Measurements from ENCODE around the gene PHACTR3. TPM values are rescaled to one million over a fixed set of nuclear protein-coding genes. Genes with fewer than 3 reads are reported as not detected.

Gene PHACTR3
- total RNA-seq, 1 donor from 2014 or later, result 0.14 TPM

GRCh38 chr20:59591061-59591460, 13.3 kb upstream of the PHACTR3 start:
- FAIRE-seq, result no peak
- H4K20me1 ChIP-seq (ENCODE audit: insufficient read depth, low read length), result no peaks in the 10 kb centered on the region
- H2AFZ ChIP-seq (ENCODE audit: low read depth, low read length), result no peak overlapping the region
- no peaks in the 10 kb centered on the region for H3K4me1 ChIP-seq (ENCODE audit: insufficient read depth, low read length)
- Mint-ChIP-seq H3K4me3 (ENCODE audit: unreplicated experiment) (no peak overlapping the region), H3K36me3 (ENCODE audit: low read depth, unreplicated experiment) (no peaks in the 10 kb centered on the region), H3K27me3 (ENCODE audit: low read depth, unreplicated experiment) (peaks cover 60% of the 10 kb centered on the region), H3K9me3 (ENCODE audit: unreplicated experiment) (peaks cover 6% of the 10 kb centered on the region), H3K4me1 (ENCODE audit: low read depth, unreplicated experiment) (no peaks in the 10 kb centered on the region), H3K27ac (ENCODE audit: unreplicated experiment) (no peak overlapping the region)
- H3K27me3 ChIP-seq (ENCODE audit: insufficient read depth, low read length), result no peaks in the 10 kb centered on the region
- DNase-seq (ENCODE audit: low read depth), result no peak
- no peak overlapping the region for H3K4me2 ChIP-seq (ENCODE audit: low read length)
- H3K36me3 ChIP-seq (ENCODE audit: insufficient read depth, low read length), result no peaks in the 10 kb centered on the region
- no peaks in the 10 kb centered on the region for H3K79me2 ChIP-seq (ENCODE audit: insufficient read depth, low read length)
- no peak overlapping the region for H3K27ac ChIP-seq (ENCODE audit: low read depth, low read length)
- H3K9me3 ChIP-seq (ENCODE audit: insufficient read depth, low read depth, low read length), result peaks cover 3% of the 10 kb centered on the region
- no peak overlapping the region for H3K4me3 ChIP-seq (ENCODE audit: insufficient read depth, low read depth, low read length)
- H3K9ac ChIP-seq (ENCODE audit: low read length), result no peak overlapping the region
- TF ChIP-seq CTCF (IDR thresholded peaks at IDR 0.05; ENCODE audit: insufficient read depth, low read depth, low read length), result no peak
- TF ChIP-seq EZH2 (IDR thresholded peaks at IDR 0.05; ENCODE audit: insufficient read depth, low read length), result no peak

- TF ChIP-seq CTCF (IDR thresholded peaks at IDR 0.05; ENCODE audit: insufficient read depth, low read depth, low read length), result no peak
- no peak for TF ChIP-seq EZH2 (IDR thresholded peaks at IDR 0.05; ENCODE audit: insufficient read depth, low read length)
- Histone ChIP-seq H3K9ac (ENCODE audit: low read length) (no peak overlapping the region), H4K20me1 (ENCODE audit: insufficient read depth, low read length) (no peaks in the 10 kb centered on the region), H3K27ac (ENCODE audit: low read depth, low read length) (no peak overlapping the region), H2AFZ (ENCODE audit: low read depth, low read length) (no peak overlapping the region), H3K4me1 (ENCODE audit: insufficient read depth, low read length) (no peaks in the 10 kb centered on the region), H3K36me3 (ENCODE audit: insufficient read depth, low read length) (no peaks in the 10 kb centered on the region), H3K4me3 (ENCODE audit: insufficient read depth, low read depth, low read length) (no peak overlapping the region), H3K9me3 (ENCODE audit: insufficient read depth, low read depth, low read length) (no peaks in the 10 kb centered on the region), H3K4me2 (ENCODE audit: low read length) (no peak overlapping the region), H3K27me3 (ENCODE audit: insufficient read depth, low read length) (no peaks in the 10 kb centered on the region), H3K79me2 (ENCODE audit: insufficient read depth, low read length) (no peaks in the 10 kb centered on the region)
- no peaks in the 10 kb centered on the region for H3K36me3 Mint-ChIP-seq (ENCODE audit: low read depth, unreplicated experiment)
- H3K4me1 Mint-ChIP-seq (ENCODE audit: low read depth, unreplicated experiment), result no peaks in the 10 kb centered on the region
- H3K27me3 Mint-ChIP-seq (ENCODE audit: low read depth, unreplicated experiment), result peaks cover 76% of the 10 kb centered on the region
- FAIRE-seq (no peak), DNase-seq (ENCODE audit: low read depth) (no peak)
- H3K27ac Mint-ChIP-seq (ENCODE audit: unreplicated experiment), result no peak overlapping the region
- H3K4me3 Mint-ChIP-seq (ENCODE audit: unreplicated experiment), result no peak overlapping the region
- H3K9me3 Mint-ChIP-seq (ENCODE audit: unreplicated experiment), result no peaks in the 10 kb centered on the region
Measured at GRCh38 chr20:59596690-59597089, 7.7 kb upstream of the PHACTR3 start.

GRCh38 chr20:59597240-59597639, 7.1 kb upstream of the PHACTR3 start:
- Histone ChIP-seq H3K9me3 (ENCODE audit: insufficient read depth, low read depth, low read length) (no peaks in the 10 kb centered on the region), H3K4me3 (ENCODE audit: insufficient read depth, low read depth, low read length) (no peak overlapping the region), H3K27me3 (ENCODE audit: insufficient read depth, low read length) (no peaks in the 10 kb centered on the region), H3K4me2 (ENCODE audit: low read length) (no peak overlapping the region), H3K9ac (ENCODE audit: low read length) (no peak overlapping the region), H2AFZ (ENCODE audit: low read depth, low read length) (no peak overlapping the region), H3K36me3 (ENCODE audit: insufficient read depth, low read length) (no peaks in the 10 kb centered on the region), H4K20me1 (ENCODE audit: insufficient read depth, low read length) (no peaks in the 10 kb centered on the region), H3K27ac (ENCODE audit: low read depth, low read length) (no peak overlapping the region), H3K79me2 (ENCODE audit: insufficient read depth, low read length) (no peaks in the 10 kb centered on the region), H3K4me1 (ENCODE audit: insufficient read depth, low read length) (no peaks in the 10 kb centered on the region)
- TF ChIP-seq EZH2 (IDR thresholded peaks at IDR 0.05; ENCODE audit: insufficient read depth, low read length) (no peak), CTCF (IDR thresholded peaks at IDR 0.05; ENCODE audit: insufficient read depth, low read depth, low read length) (no peak)
- Mint-ChIP-seq H3K27ac (ENCODE audit: unreplicated experiment) (no peak overlapping the region), H3K27me3 (ENCODE audit: low read depth, unreplicated experiment) (peaks cover 76% of the 10 kb centered on the region), H3K4me1 (ENCODE audit: low read depth, unreplicated experiment) (no peaks in the 10 kb centered on the region), H3K36me3 (ENCODE audit: low read depth, unreplicated experiment) (no peaks in the 10 kb centered on the region), H3K9me3 (ENCODE audit: unreplicated experiment) (no peaks in the 10 kb centered on the region), H3K4me3 (ENCODE audit: unreplicated experiment) (no peak overlapping the region)
- FAIRE-seq (no peak), DNase-seq (ENCODE audit: low read depth) (no peak)

All from astrocyte (in vitro differentiated cells and primary cell).